SKM-1 (cell line): ENCODE measurements around the gene CCDC146.
"Not testable (repeated sequence)": the region's sequence is repeated elsewhere in the genome, so short reads cannot be mapped to it uniquely, and the experiment has no call there.

Source experiments
- DNase-seq: peaks from one replicate; lab custom pipeline; 2025; ENCODE audit not compliant: unreplicated experiment; lab: John Stamatoyannopoulos, UW

CCDC146 gene

DNA sequence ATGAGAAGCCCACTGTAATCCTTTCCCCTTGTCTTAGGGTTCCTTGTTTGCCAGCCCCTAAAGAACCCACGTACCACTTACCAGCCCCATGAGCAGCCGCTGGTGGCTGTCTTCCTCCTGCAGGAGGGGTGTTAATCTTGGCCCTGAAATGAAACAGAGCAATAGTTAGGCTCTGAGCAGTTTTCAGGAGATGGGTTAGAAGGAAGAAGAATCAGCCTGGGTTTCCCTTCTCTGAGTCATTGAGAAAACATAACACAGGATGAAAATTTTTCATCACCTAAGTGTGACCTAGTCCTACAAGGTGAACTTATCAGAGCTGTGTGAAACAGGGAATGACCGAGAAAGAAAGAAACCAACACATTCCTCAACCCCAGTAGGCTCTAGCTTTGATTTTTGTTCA is 203.7 kb downstream of the CCDC146 start:
- no peak for DNase-seq

DNA sequence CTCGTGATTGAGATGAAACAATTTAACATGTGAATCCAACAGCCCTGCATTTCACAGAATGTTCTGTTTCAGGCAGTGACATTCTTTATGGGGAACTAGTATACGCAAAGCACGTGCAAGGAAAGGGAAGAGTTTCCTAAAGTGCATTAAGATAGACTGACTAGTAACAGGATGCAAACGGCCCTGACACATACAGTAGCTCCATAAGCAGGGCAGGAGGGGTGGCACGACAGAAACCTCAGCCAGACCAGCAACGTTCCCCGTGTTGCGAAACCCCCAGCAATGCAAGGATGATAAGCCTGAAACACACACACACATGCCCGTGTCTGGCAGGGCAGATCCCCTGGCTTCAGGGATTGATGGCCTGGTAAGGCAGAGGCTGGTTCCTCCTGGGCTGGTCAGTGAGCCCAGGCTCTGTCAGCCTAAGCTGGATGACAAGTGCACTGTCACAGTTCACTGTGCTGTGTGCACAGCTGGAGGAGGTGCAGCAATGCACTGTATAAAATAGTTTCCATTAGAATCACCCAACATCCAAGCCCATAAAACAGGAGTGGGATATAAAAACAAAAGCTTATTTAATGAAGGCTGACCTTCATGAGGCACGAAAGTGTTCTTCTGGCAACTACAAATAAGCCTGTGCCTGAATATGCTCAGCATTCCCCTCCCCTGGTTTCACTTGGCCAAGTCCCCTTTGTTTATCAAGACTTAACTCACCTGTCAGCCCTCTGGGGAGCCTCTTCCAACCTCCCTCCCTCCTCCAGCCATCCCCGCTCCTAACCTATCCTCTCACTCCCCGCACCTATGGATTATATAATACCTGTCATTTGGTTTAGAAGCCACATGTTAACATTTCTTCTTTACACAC is 204.9 kb downstream of the CCDC146 start:
- DNase-seq, result peak; percentile 81

DNA sequence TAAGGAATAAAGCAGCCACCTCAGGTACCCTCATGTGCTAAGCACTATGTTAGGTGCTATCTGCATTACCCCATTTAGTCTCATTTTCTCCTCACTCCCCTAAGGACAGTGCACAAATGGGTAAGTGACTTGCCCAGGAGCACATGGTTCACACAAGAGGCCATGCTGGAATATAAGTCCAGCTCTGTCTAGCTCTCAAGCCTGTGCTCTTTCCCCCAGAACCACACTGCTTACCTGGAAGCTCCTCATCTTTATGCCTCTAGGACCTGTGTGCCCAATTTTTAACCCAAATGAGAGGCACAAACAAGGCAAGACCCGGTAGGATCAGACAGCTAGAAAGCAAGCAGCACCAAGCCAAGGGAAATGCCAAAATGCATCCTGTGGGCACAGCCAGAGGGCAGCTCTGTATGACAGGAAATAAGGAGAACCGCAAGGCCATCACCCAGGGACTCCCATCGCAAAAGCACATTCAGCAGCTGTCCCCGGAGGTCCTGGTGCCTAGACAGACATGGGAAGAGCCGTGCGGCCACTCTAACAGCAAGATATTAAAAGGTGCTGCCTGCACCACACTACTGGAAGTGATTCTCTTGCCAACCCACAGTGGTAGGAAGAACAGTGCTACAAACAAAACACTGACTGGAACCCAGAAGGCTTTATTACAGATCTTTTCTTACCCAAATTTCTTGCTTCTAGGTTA is 205.7 kb downstream of the CCDC146 start:
- no peak for DNase-seq

DNA sequence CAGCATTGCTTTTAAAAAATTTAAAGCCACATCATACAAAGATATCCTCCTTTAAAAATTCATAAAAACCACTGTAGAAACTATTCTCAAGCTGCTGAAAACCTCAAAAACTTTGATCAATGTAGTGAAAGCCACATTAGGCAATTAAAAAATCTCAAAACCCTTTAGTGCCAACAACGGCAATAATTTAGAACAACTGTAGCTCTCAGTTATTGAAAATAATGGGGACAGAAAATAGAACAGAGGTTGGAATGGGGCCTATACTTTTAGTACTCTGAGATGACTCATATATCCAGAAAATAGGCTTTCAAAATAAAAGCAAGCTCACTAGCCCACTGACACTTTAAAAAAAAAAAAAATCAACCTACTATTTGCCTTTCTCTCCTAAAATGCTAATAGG is 206.3 kb downstream of the CCDC146 start:
- DNase-seq, result no peak

DNA sequence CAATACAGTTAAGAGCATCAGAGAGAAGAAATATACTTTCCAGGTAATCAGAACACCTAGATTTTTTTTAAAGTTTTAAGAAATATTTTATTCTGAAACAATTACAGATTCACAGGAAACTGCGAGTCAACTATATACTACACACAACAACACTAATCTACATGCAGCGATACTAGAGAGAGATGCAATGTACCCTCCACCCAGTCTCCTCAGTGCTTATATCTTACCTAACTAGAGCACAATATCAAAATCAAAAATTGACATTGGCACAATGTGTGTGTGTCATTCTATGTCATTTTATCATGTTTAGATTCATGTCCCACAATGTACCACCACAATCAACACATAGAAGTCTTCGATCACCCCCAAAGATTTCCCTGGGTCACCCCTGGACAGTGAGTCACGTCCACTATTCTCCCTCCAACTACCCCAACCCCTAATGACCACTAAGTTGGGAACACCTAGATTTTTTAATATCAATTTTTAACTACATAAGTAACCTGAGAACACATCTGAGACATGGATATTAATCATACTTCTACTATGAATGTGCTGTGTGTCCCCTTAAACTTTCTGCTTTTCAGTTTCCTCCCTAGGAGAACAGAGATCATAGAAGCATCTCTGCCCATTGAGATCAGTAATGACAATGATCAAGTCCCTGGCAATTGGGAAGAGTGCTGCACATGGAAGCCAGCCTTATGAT is 207.2 kb downstream of the CCDC146 start:
- no peak for DNase-seq

DNA sequence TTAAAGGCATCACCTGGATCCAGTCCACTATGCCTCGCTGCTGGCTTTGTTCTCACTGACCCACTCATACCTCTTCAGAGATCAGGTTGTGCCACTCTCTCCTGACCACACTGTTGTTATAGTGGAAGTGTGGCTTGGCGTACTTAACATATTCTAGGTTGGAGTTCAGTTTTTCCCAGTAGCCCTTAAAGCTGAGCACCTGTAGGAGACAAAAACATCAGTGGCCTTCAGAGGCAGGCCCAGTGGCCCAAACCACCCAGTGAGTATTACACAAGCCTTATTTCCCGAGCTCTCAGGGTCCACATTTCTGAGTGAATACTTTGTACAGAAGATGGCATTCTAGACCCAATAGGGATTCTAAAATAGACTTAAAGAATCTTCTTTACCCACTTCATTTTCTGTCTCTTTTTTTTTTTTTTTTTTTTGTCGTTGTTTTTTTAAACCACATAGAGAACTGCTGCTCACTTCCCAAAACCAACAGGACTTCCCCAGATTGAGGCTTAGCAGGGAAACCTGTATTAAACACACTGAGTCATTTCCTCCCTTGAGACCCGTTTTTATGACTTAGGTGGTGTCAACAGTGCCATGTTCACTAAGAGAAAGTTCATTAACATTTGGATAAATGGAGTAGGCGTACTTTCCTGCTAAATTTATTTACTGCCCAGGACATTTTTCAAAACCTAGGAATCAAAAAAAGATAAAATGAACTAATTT is 207.9 kb downstream of the CCDC146 start:
- DNase-seq, result peak; percentile 84

DNA sequence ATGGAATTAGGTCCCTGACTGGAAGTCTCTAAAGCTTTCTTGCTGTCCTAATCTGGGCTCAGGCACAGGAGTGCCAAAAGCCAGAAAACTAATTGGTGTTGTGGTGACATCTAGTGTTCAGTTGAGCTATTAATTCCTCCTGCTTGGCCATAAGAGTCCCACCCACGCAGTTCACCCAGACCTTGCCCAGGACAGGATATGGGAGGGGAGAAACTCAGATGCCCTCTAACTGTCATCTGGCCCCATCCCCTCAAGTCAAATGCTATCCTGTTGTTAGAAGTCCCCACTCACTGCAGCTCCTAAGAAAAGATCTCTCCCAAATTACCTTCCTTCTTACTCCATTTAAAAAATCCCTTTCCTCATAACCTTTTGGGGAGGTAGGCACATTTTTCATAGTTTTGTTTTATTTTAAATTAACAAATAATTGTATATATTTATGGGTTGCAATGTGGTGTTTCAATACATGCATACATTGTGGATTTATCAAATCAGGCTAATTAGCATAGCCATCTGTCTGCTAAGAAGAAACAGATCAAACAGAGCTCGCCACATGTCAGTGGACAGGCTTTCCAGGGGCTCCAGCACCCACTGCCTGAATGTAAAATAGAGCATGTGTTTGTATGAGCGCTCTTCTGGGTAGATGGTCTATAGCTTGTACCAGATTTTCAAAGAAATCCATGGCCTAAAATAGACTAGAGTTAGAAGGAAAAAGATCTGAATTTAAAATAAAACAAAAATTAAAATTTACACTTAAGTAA is 209.7 kb downstream of the CCDC146 start:
- peak; percentile 73 for DNase-seq

DNA sequence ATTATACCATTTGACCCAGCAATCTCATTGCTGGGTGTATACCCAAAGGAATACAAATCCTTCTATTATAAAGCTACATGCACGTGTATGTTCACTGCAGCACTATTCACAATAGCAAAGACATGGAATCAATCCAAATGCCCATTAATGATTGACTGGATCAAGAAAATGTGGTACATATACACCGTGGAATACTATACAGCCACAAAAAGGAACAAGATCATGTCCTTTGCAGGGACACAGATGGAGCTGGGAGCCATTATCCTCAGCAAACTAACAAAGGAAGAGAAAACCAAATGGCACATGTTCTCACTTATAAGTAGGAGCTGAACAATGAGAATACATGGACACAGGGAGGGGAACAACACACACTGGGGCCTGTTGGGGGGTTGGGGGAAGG is 211.6 kb downstream of the CCDC146 start:
- not testable (repeated sequence) for DNase-seq

DNA sequence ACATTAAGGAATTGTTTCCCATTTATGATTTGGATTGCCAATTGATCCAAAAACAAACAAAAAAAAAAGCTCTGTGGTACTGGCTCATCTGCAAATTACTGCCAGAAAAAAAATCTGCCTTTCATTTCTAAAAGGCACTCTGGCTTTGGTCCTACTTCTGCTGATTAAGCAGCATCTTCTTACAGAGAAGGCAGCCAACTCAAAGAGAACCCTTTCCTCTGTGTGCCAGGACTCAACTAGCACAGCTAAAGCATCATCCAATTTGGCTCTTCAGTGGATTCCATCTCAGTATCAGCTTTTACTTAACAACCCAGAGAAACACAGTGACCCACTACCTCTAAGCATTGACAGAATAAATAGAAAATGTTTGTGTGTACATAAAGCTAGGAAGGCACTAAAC is 213.2 kb downstream of the CCDC146 start:
- DNase-seq, result no peak

DNA sequence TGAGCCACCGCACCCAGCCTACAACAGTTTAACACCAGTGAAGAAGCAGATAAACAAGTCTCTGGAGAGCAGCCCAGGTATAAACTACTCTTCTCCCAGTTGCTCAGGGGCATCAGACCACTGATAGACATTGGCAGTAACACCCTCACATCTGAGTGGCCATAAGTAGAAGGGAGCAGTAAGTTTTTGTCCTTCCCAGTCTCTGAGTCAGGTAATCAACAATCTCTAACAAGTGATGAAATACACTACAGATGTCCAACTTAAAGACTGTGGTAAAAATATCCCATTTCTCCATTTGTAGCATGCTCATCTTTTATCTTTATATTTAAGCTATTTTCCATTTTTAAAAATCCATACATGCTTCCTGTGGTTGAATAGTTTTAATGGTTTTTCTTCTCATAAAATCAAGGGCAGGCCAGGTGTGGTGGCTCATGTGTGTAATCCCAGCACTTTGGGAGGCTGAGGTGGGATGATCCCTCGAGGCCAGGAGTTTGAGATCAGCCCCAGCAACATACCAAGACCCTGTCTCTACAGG is 215.1 kb downstream of the CCDC146 start:
- DNase-seq, result no peak

DNA sequence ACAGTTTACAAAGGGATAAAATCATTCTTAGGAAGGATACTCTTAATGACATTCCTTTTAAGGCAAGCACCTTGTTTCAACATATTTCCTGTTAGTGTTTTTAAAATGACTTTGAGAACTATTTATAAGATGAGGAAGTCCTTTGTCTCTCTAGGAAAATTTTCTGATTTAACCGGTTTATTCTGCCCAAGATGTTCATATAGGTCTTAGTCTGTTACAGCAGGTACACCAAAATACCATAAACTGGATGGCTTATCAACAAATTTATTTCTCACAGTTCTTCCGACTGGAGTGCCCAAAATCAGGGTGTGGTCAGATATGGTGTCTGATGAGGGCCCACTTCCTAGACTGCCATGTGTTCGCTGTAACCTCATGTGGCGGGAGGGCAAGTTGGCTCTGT is 215.8 kb downstream of the CCDC146 start:
- peak; percentile 15 for DNase-seq

DNA sequence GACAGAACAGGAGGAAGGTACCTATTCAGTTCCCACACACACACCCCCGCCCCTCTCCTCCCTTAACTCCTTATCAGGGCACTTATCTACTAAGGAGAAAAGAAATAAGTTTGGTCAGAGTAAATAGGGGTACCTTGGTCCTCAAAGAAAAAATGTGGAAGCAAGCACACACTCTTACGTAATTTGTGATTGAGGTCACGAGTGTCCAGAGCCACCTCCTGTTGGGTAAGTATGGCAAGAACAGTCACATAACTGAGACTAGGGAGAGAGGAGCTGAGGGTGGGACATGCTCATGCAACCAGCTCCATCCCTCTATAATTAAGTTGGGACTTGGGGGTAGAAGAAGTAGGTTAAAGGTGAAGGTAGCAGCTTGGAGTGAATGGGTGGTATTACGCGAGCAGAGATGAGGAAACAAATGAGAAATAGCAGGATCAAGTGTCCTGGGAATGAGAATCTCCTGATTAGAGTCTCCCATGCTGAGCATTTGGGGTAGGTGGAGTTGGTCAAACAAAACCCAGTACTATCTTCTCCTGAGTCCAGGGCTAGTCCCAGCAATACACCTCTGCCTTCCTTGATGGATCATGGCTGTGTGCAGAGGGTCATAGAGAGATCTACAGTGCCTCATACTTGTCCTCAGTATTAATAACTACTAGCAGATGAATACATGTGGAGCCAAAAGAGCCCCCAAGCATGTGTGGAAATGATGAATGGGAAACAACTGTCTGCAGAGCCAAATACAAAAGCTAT is 216.6 kb downstream of the CCDC146 start:
- peak; percentile 21 for DNase-seq

DNA sequence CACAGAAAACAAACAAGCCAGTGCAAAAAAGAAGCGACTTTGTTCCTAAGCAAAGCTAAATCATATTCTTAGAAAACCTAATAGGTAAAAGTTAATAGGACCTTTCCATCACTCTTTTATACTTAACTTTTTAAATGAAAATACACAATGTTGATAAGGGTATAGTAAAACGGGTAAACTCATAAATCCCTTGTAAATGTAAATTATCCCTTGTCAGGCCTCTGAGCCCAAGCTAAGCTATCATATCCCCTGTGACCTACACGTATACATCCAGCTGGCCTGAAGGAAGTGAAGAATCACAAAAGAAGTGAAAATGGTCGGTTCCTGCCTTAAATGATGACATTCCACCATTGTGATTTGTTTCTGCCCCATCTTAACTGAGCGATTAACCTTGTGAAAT is 217.3 kb downstream of the CCDC146 start:
- DNase-seq, result no peak
